Nephron (organoid): ENCODE measurements around the gene FHIP1A.
"Not testable (repeated sequence)": the region's sequence is repeated elsewhere in the genome, so short reads cannot be mapped to it uniquely, and the experiment has no call there.

ENCODE experiments used
- H3K27ac Mint-ChIP-seq, 3 experiments: 2 replicates each; pipeline ENCODE4 v1.8.0; 2020; ENCODE audit warnings: mixed read lengths in 3 of 3, mild to moderate bottlenecking in 2 of 3, moderate library complexity in 1 of 3
- H3K27me3 Mint-ChIP-seq: 2 replicates; pipeline ENCODE4 v1.8.0; 2021; ENCODE audit warnings: low read depth, mild to moderate bottlenecking, moderate library complexity, mixed read lengths
- H3K36me3 Mint-ChIP-seq: 2 replicates; pipeline ENCODE4 v1.8.0; 2020; ENCODE audit warnings: low read depth, mixed read lengths
- H3K4me1 Mint-ChIP-seq: 2 replicates; pipeline ENCODE4 v1.8.0; 2020; ENCODE audit warnings: mixed read lengths
- H3K4me3 Mint-ChIP-seq, 3 experiments: 2 replicates each; pipeline ENCODE4 v1.8.0; 2020; ENCODE audit warnings: mild to moderate bottlenecking in 3 of 3, mixed read lengths in 3 of 3, moderate library complexity in 2 of 3
- H3K9me3 Mint-ChIP-seq: 2 replicates; pipeline ENCODE4 v1.8.0; 2020; ENCODE audit warnings: mixed read lengths
- TF ChIP-seq, protein P1 (sequence below), 3 experiments: fragments of 200-600 bp; sonication (generic); IDR thresholded peaks; one replicate each; pipeline ENCODE4 v1.5.0; 2021; ENCODE audit warnings: antibody characterized with exemption in 3 of 3; ENCODE audit not compliant: unreplicated experiment in 3 of 3

Gene FHIP1A

DNA sequence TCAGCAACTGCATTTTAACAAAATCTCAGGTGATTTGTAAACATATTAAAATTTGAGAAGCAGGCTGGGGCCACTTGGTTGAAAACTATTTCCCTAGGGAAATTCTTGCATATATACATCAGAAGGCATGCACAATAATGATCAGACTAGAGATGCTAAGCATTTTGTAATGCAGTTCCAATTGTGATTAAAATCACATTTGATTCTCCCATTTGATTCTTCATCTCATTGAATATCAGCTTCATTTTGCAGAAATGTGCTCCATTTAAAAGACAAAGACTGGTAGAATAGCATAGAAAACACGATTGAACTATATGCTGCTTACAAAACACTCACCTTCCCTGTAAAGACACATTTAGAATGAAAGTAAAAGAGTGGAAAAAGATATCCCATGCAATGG, 32.4 kb upstream of the FHIP1A start:
- Mint-ChIP-seq H3K27ac (no peak overlapping the region), H3K4me3 (no peak overlapping the region), H3K36me3 (no peaks in the 10 kb centered on the region), H3K9me3 (peaks cover 19% of the 10 kb centered on the region), H3K4me1 (no peaks in the 10 kb centered on the region), H3K27me3 (no peaks in the 10 kb centered on the region)
- TF ChIP-seq, protein P1, sequence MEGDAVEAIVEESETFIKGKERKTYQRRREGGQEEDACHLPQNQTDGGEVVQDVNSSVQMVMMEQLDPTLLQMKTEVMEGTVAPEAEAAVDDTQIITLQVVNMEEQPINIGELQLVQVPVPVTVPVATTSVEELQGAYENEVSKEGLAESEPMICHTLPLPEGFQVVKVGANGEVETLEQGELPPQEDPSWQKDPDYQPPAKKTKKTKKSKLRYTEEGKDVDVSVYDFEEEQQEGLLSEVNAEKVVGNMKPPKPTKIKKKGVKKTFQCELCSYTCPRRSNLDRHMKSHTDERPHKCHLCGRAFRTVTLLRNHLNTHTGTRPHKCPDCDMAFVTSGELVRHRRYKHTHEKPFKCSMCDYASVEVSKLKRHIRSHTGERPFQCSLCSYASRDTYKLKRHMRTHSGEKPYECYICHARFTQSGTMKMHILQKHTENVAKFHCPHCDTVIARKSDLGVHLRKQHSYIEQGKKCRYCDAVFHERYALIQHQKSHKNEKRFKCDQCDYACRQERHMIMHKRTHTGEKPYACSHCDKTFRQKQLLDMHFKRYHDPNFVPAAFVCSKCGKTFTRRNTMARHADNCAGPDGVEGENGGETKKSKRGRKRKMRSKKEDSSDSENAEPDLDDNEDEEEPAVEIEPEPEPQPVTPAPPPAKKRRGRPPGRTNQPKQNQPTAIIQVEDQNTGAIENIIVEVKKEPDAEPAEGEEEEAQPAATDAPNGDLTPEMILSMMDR (IDR thresholded peaks at IDR 0.05; ENCODE audit: unreplicated experiment in 3 of 3): no peak

DNA sequence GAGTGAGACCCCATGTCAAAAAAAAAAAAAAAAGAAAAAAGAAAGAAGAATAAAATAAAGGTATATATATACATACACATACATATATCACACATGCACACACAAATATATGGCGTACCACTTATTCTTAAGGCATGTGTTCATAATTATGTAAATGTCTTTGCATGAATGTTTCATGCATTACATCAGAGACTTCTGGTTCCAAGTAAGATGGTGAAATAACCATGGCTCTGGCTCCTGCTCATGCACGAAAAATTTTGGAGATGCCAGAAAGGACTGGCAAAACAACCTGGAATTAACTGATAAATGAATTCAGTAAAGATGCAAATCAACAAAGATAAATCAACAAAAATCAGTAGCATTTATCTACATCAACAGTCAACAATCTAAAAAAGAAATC, 19.7 kb upstream of the FHIP1A start:
- Mint-ChIP-seq H3K36me3 (peaks cover 23% of the 10 kb centered on the region), H3K9me3 (peaks cover 25% of the 10 kb centered on the region), H3K27me3 (no peaks in the 10 kb centered on the region), H3K4me1 (no peaks in the 10 kb centered on the region), H3K4me3 (no peak overlapping the region), H3K27ac (no peak overlapping the region)
- TF ChIP-seq, protein P1 (IDR thresholded peaks at IDR 0.05; ENCODE audit: unreplicated experiment in 3 of 3): no peak

DNA sequence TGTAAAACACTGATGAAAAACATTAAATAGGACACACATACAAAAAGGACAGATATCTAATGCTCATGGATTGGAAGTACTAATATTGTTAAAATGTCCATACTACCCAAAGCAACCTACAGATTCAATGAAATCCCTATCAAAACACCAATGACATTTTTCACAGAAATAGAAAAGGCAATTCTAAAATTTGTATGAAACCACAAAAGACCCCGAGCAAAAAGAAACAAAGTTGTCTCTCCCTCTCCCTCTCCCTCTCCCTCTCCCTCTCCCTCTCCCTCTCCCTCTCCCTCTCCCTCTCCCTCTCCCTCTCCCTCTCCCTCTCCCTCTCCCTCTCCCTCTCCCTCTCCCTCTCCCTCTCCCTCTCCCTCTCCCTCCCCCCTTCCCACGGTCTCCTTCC, 19.2 kb upstream of the FHIP1A start:
- H3K27me3 Mint-ChIP-seq, H3K4me3 Mint-ChIP-seq, H3K4me1 Mint-ChIP-seq, H3K27ac Mint-ChIP-seq: not testable (repeated sequence)
- peaks cover 25% of the 10 kb centered on the region for H3K9me3 Mint-ChIP-seq
- H3K36me3 Mint-ChIP-seq: peaks cover 23% of the 10 kb centered on the region

DNA sequence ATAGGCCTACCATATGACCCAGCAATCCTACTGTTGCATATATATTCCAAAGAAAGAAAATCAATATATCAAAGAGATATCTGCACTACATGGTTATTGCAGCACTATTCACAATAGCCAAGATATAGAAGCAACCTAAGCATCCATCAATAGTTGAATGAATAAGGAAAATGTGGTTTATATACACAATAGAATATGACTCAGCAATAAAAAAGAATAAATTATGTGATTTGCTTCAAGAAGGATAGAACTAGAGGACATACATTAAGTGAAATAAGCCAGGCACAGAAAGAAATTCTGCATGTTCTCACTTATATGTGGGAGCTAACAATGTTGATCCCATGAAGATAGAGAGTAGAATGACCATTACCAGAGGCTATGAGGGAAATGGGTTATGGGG, 13.1 kb upstream of the FHIP1A start:
- no peaks in the 10 kb centered on the region for H3K27me3 Mint-ChIP-seq
- peaks cover 11% of the 10 kb centered on the region for H3K9me3 Mint-ChIP-seq
- H3K4me1 Mint-ChIP-seq: no peaks in the 10 kb centered on the region

DNA sequence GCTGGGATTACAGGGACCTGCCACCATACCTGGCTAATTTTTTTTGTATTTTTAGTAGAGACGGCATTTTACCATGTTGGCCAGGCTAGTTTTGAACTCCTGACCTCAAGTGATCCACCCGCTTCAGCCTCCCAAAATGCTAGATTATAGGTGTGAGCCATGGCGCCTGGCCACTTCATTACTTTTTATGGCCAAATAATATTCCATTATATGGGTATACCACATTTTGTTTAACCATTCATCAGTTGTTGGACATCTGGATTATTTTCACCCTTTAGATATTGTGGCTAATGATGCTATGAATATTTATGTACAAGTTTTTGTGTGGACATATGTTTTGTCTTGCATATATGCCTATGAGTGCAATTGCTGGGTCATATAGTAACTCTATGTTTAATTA, 8.6 kb upstream of the FHIP1A start:
- no peaks in the 10 kb centered on the region for H3K27me3 Mint-ChIP-seq
- H3K27ac Mint-ChIP-seq: no peak overlapping the region
- peaks cover 6% of the 10 kb centered on the region for H3K36me3 Mint-ChIP-seq
- no peaks in the 10 kb centered on the region for H3K9me3 Mint-ChIP-seq
- no peaks in the 10 kb centered on the region for H3K4me1 Mint-ChIP-seq
- no peak overlapping the region for H3K4me3 Mint-ChIP-seq
- TF ChIP-seq, protein P1 (IDR thresholded peaks at IDR 0.05; ENCODE audit: unreplicated experiment in 3 of 3): no peak

More for the DNA sequence above, 13.1 kb upstream of the FHIP1A start:
- peaks cover 15% of the 10 kb centered on the region for H3K36me3 Mint-ChIP-seq
- H3K4me3 Mint-ChIP-seq: no peak overlapping the region
- H3K27ac Mint-ChIP-seq: no peak overlapping the region
- TF ChIP-seq, protein P1 (IDR thresholded peaks at IDR 0.05; ENCODE audit: unreplicated experiment in 3 of 3): no peak

DNA sequence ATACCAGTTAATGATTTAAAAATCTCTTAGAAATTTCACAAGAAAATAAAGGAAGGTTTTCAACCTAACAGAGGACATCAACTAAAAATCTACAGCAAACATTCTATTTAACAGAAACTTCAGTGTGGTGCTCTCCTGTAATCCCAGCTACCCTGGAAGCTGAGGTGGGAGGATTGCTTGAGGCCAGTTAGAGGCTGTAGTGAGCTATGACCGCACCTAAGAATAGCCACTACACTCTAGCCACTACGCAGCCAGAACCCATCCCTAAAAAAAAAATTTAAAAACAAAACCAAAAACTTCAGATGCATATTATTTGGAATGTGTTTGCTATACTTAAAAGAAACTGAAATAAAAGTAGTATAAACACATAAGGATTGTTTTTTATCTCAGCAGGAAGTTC, 7.2 kb upstream of the FHIP1A start:
- no peak overlapping the region for H3K27ac Mint-ChIP-seq
- TF ChIP-seq, protein P1 (IDR thresholded peaks at IDR 0.05; ENCODE audit: unreplicated experiment in 3 of 3): no peak
- peaks cover 3% of the 10 kb centered on the region for H3K27me3 Mint-ChIP-seq
- H3K4me1 Mint-ChIP-seq: no peaks in the 10 kb centered on the region
- peaks cover 6% of the 10 kb centered on the region for H3K36me3 Mint-ChIP-seq
- no peak overlapping the region for H3K4me3 Mint-ChIP-seq
- H3K9me3 Mint-ChIP-seq: no peaks in the 10 kb centered on the region
